HEK293 (cell line): ENCODE measurements around the gene RTL5.

Experiments
- KLF1 ChIP-seq: fragments of 450-650 bp; formaldehyde crosslinking; IDR thresholded peaks from 2 replicates; pipeline ENCODE4 v1.5.1; 2016; ENCODE audit warnings: missing biosample characterization, missing genetic modification characterization
- MEIS1 ChIP-seq: sonication (generic); formaldehyde crosslinking; IDR thresholded peaks from 2 replicates; pipeline ENCODE4 v1.8.1; 2022; ENCODE audit warnings: missing genetic modification reagents, mild to moderate bottlenecking, borderline replicate concordance
- ZBTB49 ChIP-seq: fragments of 450-650 bp; formaldehyde crosslinking; IDR thresholded peaks from 2 replicates; pipeline ENCODE4 v1.5.1; 2016; ENCODE audit warnings: missing biosample characterization, missing genetic modification characterization, low read depth
- ZBTB7A ChIP-seq: fragments of 450-650 bp; formaldehyde crosslinking; IDR thresholded peaks from 2 replicates; pipeline ENCODE4 v1.5.1; 2016; ENCODE audit warnings: low read depth, missing biosample characterization, missing genetic modification characterization
- ZNF2 ChIP-seq: fragments of 450-650 bp; formaldehyde crosslinking; IDR thresholded peaks from 2 replicates; pipeline ENCODE4 v1.5.1; 2016; ENCODE audit warnings: missing biosample characterization, missing genetic modification characterization
- ZNF76 ChIP-seq: fragments of 450-650 bp; formaldehyde crosslinking; IDR thresholded peaks from 2 replicates; pipeline ENCODE4; 2016; ENCODE audit warnings: low read depth, missing biosample characterization, missing genetic modification characterization, borderline replicate concordance
- TF ChIP-seq, protein P1 (sequence below): fragments of 450-650 bp; formaldehyde crosslinking; IDR thresholded peaks from 2 replicates; pipeline ENCODE4 v1.5.1; 2016; ENCODE audit warnings: missing biosample characterization, missing genetic modification characterization

- TF ChIP-seq ZNF76 (no peak), KLF1 (tag by site-specific recombination) (no peak), ZBTB49 (tag by site-specific recombination) (no peak), ZBTB7A (no peak), MEIS1 (CRISPR knock-in tag) (no peak), ZNF2 (tag by site-specific recombination) (no peak)
- TF ChIP-seq, protein P1, sequence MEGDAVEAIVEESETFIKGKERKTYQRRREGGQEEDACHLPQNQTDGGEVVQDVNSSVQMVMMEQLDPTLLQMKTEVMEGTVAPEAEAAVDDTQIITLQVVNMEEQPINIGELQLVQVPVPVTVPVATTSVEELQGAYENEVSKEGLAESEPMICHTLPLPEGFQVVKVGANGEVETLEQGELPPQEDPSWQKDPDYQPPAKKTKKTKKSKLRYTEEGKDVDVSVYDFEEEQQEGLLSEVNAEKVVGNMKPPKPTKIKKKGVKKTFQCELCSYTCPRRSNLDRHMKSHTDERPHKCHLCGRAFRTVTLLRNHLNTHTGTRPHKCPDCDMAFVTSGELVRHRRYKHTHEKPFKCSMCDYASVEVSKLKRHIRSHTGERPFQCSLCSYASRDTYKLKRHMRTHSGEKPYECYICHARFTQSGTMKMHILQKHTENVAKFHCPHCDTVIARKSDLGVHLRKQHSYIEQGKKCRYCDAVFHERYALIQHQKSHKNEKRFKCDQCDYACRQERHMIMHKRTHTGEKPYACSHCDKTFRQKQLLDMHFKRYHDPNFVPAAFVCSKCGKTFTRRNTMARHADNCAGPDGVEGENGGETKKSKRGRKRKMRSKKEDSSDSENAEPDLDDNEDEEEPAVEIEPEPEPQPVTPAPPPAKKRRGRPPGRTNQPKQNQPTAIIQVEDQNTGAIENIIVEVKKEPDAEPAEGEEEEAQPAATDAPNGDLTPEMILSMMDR, result no peak
Observed at GRCh38 chrX:72176981-72177380, 45.3 kb upstream of the RTL5 start.
